ENCODE results near the gene KCNH1.

Gene KCNH1

GRCh38 chr1:210878564-210878963 is 255.4 kb downstream of the KCNH1 start:
- no peak for DNase-seq (ENCODE audit: low spot score)

- DNase-seq (ENCODE audit: low spot score), result no peak
These were observed 257.7 kb downstream of the KCNH1 start for GRCh38 chr1:210876275-210876674.

- no peak for DNase-seq (ENCODE audit: low spot score)
These were observed 267.4 kb downstream of the KCNH1 start for GRCh38 chr1:210866532-210866931.

- DNase-seq (ENCODE audit: low spot score), result no peak
These were observed 276.2 kb downstream of the KCNH1 start for GRCh38 chr1:210857705-210858104.

GRCh38 chr1:210857146-210857663 is 276.7 kb downstream of the KCNH1 start:
- DNase-seq (ENCODE audit: low spot score), result no peak

GRCh38 chr1:210855440-210855839 is 278.5 kb downstream of the KCNH1 start:
- DNase-seq (ENCODE audit: low spot score), result no peak

- no peak for DNase-seq (ENCODE audit: low spot score)
These were observed 280.7 kb downstream of the KCNH1 start for GRCh38 chr1:210853276-210853675.

GRCh38 chr1:210850556-210850955 is 283.4 kb downstream of the KCNH1 start:
- peak; percentile 100 for DNase-seq (ENCODE audit: low spot score)

- DNase-seq (ENCODE audit: low spot score), result no peak
These were observed 285.5 kb downstream of the KCNH1 start for GRCh38 chr1:210848474-210848873.

GRCh38 chr1:210841926-210842625 is 291.9 kb downstream of the KCNH1 start:
- DNase-seq (ENCODE audit: low spot score), result no peak

- DNase-seq (ENCODE audit: low spot score), result no peak
These were observed 303.6 kb downstream of the KCNH1 start for GRCh38 chr1:210830034-210831028.

GRCh38 chr1:210828996-210829596 is 304.9 kb downstream of the KCNH1 start:
- DNase-seq (ENCODE audit: low spot score), result no peak

GRCh38 chr1:210827481-210827880 is 306.5 kb downstream of the KCNH1 start:
- DNase-seq (ENCODE audit: low spot score), result no peak

GRCh38 chr1:210826686-210827085 is 307.3 kb downstream of the KCNH1 start:
- DNase-seq (ENCODE audit: low spot score), result no peak

GRCh38 chr1:210822932-210823331 is 311.0 kb downstream of the KCNH1 start:
- DNase-seq (ENCODE audit: low spot score), result peak; percentile 11

GRCh38 chr1:210822241-210822640 is 311.7 kb downstream of the KCNH1 start:
- no peak for DNase-seq (ENCODE audit: low spot score)

- DNase-seq (ENCODE audit: low spot score), result no peak
These were observed 312.3 kb downstream of the KCNH1 start for GRCh38 chr1:210821615-210822014.

GRCh38 chr1:210819266-210819665 is 314.7 kb downstream of the KCNH1 start:
- DNase-seq (ENCODE audit: low spot score), result no peak

GRCh38 chr1:210817385-210818275 is 316.3 kb downstream of the KCNH1 start:
- no peak for DNase-seq (ENCODE audit: low spot score)

- DNase-seq (ENCODE audit: low spot score), result no peak
These were observed 318.1 kb downstream of the KCNH1 start for GRCh38 chr1:210815641-210816550.
